GM12864 (cell line): Measurements from ENCODE around the gene WWOX.

ENCODE experiments used
- DNase-seq: peaks from one replicate; pipeline ENCODE4 v3.0.0-alpha.2; 2011; ENCODE audit warnings: low read depth
- H3K4me3 ChIP-seq: 2 replicates; pipeline ENCODE4 v1.5.1; 2011; ENCODE audit warnings: mild to moderate bottlenecking, low read depth, low read length, control low read depth
- TF ChIP-seq, protein P1 (sequence below): IDR thresholded peaks from 2 replicates; pipeline ENCODE4 v1.5.1; 2011; ENCODE audit warnings: low read depth, mild to moderate bottlenecking, moderate library complexity, low read length, control low read depth, inconsistent platforms; ENCODE audit errors: missing control alignments

WWOX gene

DNA sequence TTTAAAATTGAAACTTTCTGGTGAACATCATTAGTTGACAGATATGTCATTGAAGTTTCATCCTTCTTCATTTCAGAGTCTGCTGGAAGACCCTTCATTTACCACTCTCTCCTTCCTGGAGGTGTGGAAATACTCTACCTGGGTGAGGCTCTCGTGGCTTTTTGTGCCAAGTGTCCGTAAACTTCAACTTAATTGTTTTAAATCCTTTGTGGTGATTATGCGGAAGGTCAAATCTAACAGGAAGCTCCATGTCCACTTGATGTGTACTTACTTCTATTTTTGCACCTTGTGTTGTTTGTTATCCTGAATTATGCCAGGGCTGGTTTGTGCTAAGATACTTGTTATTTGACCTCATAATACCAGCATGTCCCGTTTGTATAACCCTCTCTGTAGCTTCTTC lies 129.2 kb downstream of the WWOX start:
- DNase-seq: no peak
- TF ChIP-seq, protein P1, sequence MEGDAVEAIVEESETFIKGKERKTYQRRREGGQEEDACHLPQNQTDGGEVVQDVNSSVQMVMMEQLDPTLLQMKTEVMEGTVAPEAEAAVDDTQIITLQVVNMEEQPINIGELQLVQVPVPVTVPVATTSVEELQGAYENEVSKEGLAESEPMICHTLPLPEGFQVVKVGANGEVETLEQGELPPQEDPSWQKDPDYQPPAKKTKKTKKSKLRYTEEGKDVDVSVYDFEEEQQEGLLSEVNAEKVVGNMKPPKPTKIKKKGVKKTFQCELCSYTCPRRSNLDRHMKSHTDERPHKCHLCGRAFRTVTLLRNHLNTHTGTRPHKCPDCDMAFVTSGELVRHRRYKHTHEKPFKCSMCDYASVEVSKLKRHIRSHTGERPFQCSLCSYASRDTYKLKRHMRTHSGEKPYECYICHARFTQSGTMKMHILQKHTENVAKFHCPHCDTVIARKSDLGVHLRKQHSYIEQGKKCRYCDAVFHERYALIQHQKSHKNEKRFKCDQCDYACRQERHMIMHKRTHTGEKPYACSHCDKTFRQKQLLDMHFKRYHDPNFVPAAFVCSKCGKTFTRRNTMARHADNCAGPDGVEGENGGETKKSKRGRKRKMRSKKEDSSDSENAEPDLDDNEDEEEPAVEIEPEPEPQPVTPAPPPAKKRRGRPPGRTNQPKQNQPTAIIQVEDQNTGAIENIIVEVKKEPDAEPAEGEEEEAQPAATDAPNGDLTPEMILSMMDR: no peak
- H3K4me3 ChIP-seq: no peak overlapping the region

DNA sequence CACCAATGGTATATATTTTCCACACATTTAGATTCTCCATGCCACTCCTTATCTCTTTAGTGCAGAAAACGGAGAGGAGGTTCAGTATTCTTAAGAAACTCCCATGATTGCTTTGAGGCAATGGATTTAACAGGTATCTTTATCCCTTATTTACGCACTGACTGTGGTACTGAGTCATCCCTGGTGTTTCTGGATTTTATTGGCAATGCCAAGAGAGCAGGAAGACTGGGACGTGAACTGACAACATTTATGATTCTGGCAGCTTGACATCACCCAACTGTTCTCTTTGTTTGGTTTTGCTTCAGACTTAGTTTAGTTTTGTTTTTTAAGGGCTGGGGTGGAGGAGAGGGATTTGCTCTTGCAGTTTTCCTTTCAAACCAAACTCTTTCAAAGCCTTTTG lies 131.4 kb downstream of the WWOX start:
- no peak for DNase-seq
- TF ChIP-seq, protein P1: no peak
- H3K4me3 ChIP-seq: no peak overlapping the region

DNA sequence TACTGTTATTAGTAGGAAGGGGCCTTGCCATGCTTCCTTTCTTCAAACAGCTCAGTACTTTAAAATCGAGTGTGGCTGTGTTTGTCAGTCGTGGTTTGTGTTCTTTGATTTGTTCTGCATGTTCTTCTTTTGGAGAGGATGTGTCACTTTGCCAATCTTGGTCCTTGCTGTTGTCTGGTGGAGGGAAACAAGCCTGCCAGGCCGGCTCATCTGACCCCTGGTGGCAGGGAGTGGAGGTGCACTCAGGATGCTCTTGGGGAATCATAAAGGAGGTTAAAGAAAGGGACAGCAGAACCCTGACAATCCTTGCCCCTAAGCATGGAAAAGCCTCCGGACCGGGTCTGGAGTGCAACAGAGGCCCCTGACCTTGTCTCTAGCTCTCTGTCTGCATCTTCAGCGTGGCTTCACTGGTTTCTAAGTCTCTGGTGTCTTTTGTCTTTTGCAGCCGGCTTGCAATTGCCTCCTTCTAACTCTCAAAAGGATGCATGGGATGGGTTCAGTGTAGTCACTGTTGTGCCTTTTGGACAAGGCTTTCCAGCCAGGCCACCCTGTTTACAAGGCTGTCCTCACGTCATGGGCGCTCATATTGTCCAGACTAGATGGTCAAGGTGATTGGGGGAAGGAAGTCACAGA lies 135.8 kb downstream of the WWOX start:
- no peak overlapping the region for H3K4me3 ChIP-seq
- DNase-seq: peak; percentile 21
- TF ChIP-seq, protein P1: peak; percentile 97

DNA sequence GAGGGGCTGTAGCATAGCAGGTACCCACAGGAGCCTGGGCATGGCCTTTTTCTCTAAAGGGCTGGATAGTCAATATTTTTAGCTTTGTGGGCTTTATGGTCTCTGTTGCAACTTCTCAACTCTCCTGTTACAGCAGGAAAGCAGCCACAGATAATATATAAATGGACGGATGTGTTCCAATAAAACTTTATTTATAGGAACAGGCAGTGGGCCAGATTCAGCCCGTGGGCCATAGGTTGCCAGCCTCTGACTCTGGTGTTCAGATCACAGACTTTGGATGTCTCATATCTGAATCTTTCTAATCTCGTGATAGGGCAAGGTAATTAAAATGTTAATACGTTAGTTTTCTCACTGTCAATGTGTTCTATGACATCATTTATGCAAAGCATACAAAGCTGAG lies 136.4 kb downstream of the WWOX start:
- H3K4me3 ChIP-seq: no peak overlapping the region

DNA sequence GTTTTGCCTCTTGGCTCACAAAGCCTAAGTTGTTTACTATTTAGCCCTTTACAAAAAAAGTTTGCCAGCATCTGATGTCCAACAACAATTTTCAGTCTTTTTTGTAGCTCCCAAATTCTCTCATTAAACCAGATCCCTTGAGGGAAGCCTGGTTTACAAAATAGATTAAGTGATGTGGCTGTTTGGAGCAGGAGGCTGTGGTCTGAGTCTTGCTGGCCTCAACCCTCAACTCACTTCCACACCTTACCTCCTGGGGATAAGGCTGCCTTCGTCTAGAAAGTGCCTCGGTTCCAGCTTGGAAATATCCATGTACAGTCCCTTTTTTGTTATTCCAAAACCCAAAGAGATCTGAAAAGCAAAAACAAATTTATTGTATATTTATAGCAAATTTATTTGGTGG lies 138.4 kb downstream of the WWOX start:
- H3K4me3 ChIP-seq: no peak overlapping the region
- DNase-seq: no peak
- TF ChIP-seq, protein P1: no peak

More for the DNA sequence above, 136.4 kb downstream of the WWOX start:
- TF ChIP-seq, protein P1: no peak
- no peak for DNase-seq

DNA sequence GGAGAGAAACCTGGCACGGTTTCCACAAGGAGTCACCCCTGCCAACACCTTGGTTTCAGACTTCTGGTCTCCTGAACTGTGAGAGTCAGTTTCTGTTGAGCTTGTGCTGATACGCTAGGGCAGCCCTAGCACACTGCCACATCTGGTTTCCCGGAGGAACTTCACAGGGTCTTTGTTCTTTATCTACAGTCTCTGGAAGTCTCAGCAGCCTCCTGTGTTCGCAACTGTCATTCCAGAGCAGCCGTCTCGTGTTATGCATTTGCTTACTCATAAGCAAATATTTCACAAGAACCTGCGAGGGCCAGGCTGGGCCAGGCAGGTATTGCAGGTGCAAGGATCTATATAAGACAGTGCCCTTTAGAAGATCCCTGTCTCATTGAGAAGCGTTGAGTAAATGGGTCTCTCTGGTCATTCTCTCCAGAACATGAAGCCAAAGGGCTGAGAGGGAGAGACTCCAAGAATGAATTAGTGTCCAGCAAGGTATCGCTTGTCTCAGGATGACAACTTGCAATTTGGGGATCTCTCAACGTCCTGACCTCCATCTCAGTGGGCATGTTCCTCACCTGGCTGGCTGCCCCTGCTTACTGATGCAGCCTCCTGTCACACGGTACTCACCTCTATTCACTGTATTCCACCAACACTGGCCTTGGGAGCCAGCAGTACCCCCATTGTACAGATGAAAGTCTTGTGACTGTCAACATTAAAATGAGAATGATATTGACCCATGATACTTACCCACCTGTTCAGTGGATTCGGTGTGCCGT lies 141.2 kb downstream of the WWOX start:
- DNase-seq: no peak
- TF ChIP-seq, protein P1: no peak
- no peak overlapping the region for H3K4me3 ChIP-seq
